NCI-H2171 (cell line): ENCODE data around the gene PSMA3.

Experiments
- DNase-seq: peaks from one replicate; lab custom pipeline; 2025; lab: John Stamatoyannopoulos, UW

PSMA3 gene

DNA sequence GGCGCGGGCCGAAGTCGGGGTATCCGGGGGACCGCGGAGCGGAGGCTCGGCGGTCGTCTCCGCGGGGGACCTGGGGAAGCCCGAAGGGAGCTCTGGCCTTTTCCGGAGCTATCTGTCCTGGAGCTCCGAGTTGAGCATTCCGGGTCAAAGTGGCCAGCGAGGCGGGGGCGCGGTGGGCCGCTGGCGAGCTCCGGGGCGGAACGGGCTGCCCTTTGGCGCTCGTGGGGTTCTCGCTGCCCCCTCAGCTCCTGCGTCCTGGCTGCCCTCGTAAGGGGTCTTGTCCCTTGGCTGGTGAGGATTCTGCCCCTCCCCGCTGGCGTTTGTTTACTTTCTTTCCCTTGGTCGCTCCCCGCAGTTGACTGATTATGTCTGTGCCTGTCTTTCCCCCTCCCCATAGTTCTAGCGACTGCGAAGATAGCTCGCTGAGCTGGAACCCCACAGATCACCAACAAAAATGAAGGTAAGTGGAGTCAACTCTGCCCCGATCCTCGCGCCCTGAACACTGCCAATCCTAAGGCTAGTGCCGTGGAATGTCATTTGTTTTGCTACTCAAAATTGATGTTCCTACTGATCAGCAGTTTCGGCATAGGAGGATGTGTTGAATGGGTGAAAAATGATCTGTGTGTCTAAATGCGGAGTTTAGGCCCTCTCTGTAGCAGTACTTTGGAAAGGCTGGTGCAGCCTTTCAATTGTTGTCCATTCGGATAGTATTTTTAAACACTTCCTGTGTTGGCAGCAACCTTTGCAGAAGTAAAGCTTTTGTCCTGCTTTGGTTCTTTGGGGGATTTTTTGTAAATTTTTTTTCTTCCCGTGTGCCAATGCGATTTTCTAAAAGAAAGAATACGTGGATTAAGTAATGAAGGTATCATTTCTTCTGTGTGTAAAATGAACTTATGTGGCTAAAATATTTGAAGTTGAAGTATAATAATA is 55.0 kb downstream of the PSMA3 start:
- DNase-seq: no peak

GRCh38 chr14:58301416-58301815 is 56.8 kb downstream of the PSMA3 start:
- DNase-seq: no peak

DNA sequence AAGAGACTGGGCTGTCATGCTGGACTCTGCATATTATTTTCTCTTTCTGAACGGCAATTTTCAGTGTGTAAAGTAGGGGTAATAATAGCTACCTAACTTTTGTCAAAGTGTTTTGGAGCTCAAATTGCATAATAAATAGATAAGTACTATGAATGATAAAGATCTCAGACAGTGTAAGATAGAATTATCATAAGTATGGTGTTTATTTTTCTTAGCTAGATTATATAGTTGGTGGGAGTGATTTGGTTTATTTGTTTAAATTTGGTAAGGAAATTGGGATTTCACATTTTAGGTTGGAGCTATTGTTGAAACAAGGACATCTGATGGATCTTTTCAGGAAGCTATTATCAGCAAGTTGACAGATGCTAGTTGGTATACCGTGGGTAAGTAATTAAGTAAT is 61.1 kb downstream of the PSMA3 start:
- no peak for DNase-seq

GRCh38 chr14:58307597-58308316 is 63.1 kb downstream of the PSMA3 start:
- DNase-seq: no peak

GRCh38 chr14:58309086-58309485 is 64.4 kb downstream of the PSMA3 start:
- no peak for DNase-seq

- no peak for DNase-seq
These were observed 69.1 kb downstream of the PSMA3 start for GRCh38 chr14:58313699-58314098.

- DNase-seq: no peak
These were observed 71.0 kb downstream of the PSMA3 start for GRCh38 chr14:58315606-58316005.
